SK-N-SH treated with all-trans-retinoic acid at 6 μM for 48 hours (cell line): ENCODE results near the gene KCNIP4.

ENCODE experiments used
- ATAC-seq: fragments of 200-7000 bp; cut with Tn5 transposase; 3 replicates; pipeline ENCODE4 v1.9.1; 2020; ENCODE audit warnings: mild to moderate bottlenecking, moderate library complexity
- ARNTL ChIP-seq: fragments of 450-650 bp; formaldehyde crosslinking; IDR thresholded peaks from 2 replicates; pipeline ENCODE4 v1.5.0; 2020; ENCODE audit warnings: low read depth, mild to moderate bottlenecking, moderate library complexity, borderline replicate concordance
- BACH2 ChIP-seq: fragments of 250-450 bp; sonication (Bioruptor Pico); IDR thresholded peaks from 2 replicates; pipeline ENCODE4 v1.9.0; 2021; ENCODE audit warnings: mild to moderate bottlenecking, borderline replicate concordance
- CSDC2 ChIP-seq: fragments of 250-450 bp; sonication (Bioruptor Pico); IDR thresholded peaks from 2 replicates; pipeline ENCODE4 v1.5.0; 2020; ENCODE audit warnings: mild to moderate bottlenecking, moderate library complexity
- ESRRG ChIP-seq: fragments of 250-450 bp; sonication (Bioruptor Pico); IDR thresholded peaks from 2 replicates; pipeline ENCODE4 v1.6.1; 2021; ENCODE audit warnings: mild to moderate bottlenecking
- GLIS3 ChIP-seq: fragments of 250-450 bp; sonication (Bioruptor Pico); IDR thresholded peaks from 2 replicates; pipeline ENCODE4 v1.5.0; 2020; ENCODE audit warnings: mild to moderate bottlenecking, moderate library complexity
- ISL1 ChIP-seq: fragments of 250-450 bp; sonication (Bioruptor Pico); IDR thresholded peaks from 2 replicates; pipeline ENCODE4 v2.1.2; 2022; ENCODE audit warnings: mild to moderate bottlenecking, moderate library complexity
- OSR1 ChIP-seq: fragments of 250-450 bp; sonication (Bioruptor Pico); IDR thresholded peaks from 2 replicates; pipeline ENCODE4 v1.8.0; 2022; ENCODE audit warnings: moderate library complexity, mild to moderate bottlenecking, inconsistent platforms
- PPARA ChIP-seq: fragments of 250-450 bp; sonication (Bioruptor Pico); IDR thresholded peaks from 2 replicates; pipeline ENCODE4 v1.5.0; 2020; ENCODE audit warnings: mild to moderate bottlenecking, borderline replicate concordance
- RARB ChIP-seq: fragments of 250-450 bp; sonication (Bioruptor Pico); IDR thresholded peaks from 2 replicates; pipeline ENCODE4 v1.8.0; 2021; ENCODE audit warnings: mild to moderate bottlenecking, moderate library complexity
- SNAI2 ChIP-seq: fragments of 250-450 bp; sonication (Bioruptor Pico); IDR thresholded peaks from 2 replicates; pipeline ENCODE4 v1.5.0; 2020; ENCODE audit warnings: mild to moderate bottlenecking, moderate library complexity
- TCF4 ChIP-seq: fragments of 250-450 bp; sonication (Bioruptor Pico); IDR thresholded peaks from 2 replicates; pipeline ENCODE4 v1.8.0; 2021; ENCODE audit warnings: mild to moderate bottlenecking, moderate library complexity, borderline replicate concordance
- ZC3H10 ChIP-seq: fragments of 250-450 bp; sonication (Bioruptor Pico); IDR thresholded peaks from 2 replicates; pipeline ENCODE4 v1.5.1; 2021; ENCODE audit warnings: mild to moderate bottlenecking, moderate library complexity
- ZFP30 ChIP-seq: fragments of 450-650 bp; formaldehyde crosslinking; IDR thresholded peaks from 2 replicates; pipeline ENCODE4 v1.5.0; 2022; ENCODE audit warnings: mild to moderate bottlenecking, moderate library complexity
- ZNF565 ChIP-seq: fragments of 450-650 bp; formaldehyde crosslinking; conservative IDR thresholded peaks from 2 replicates; pipeline ENCODE4 v1.5.0; 2020; ENCODE audit warnings: low read depth, mild to moderate bottlenecking, moderate library complexity
- ZNF70 ChIP-seq: fragments of 450-650 bp; formaldehyde crosslinking; IDR thresholded peaks from 2 replicates; pipeline ENCODE4 v1.5.0; 2020; ENCODE audit warnings: mild to moderate bottlenecking, moderate library complexity
- ZNF8 ChIP-seq: fragments of 450-650 bp; formaldehyde crosslinking; IDR thresholded peaks from 2 replicates; pipeline ENCODE4 v1.5.0; 2020; ENCODE audit warnings: mild to moderate bottlenecking, moderate library complexity
- TF ChIP-seq, protein P1 (sequence below): fragments of 250-450 bp; sonication (Bioruptor Pico); IDR thresholded peaks from 2 replicates; pipeline ENCODE4 v1.5.1; 2021; ENCODE audit warnings: mild to moderate bottlenecking, moderate library complexity
- TF ChIP-seq, protein P2 (sequence below): fragments of 250-450 bp; sonication (Bioruptor Pico); IDR thresholded peaks from 2 replicates; pipeline ENCODE4 v1.5.0; 2020; ENCODE audit warnings: mild to moderate bottlenecking, moderate library complexity
- TF ChIP-seq, protein P3 (sequence below): fragments of 250-450 bp; sonication (Bioruptor Pico); IDR thresholded peaks from 2 replicates; pipeline ENCODE4 v1.5.1; 2020; ENCODE audit warnings: low read depth, mild to moderate bottlenecking, moderate library complexity

Gene KCNIP4

DNA sequence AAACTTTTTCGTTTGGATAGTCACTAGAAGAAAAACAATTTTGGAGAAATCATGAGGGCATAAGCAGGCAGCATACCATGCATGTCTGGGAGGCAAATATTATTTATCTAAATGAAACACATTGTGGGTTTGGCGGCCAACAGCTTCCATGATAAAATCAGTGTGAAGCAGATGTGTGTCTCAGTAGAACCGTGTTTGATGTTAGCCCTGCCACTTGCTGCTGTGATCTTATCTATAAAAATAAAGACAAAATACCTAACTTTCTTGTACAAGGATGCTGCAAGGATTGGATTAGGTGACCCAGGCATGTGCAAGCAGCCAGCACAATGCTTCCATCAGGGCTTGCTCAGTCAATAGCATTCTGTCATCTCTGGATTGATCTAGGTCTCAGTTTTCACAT, 906.9 kb downstream of the KCNIP4 start:
- no peak for ATAC-seq
- TF ChIP-seq ZC3H10 (CRISPR knock-in tag) (no peak), GLIS3 (no peak), ZNF8 (CRISPR knock-in tag) (no peak), ZNF565 (CRISPR knock-in tag) (no peak), CSDC2 (CRISPR knock-in tag) (no peak), SNAI2 (CRISPR knock-in tag) (no peak), ZNF70 (CRISPR knock-in tag) (no peak), ZFP30 (CRISPR knock-in tag) (no peak), BACH2 (CRISPR knock-in tag) (no peak), OSR1 (CRISPR knock-in tag) (no peak), RARB (CRISPR knock-in tag) (no peak), ISL1 (no peak)

DNA sequence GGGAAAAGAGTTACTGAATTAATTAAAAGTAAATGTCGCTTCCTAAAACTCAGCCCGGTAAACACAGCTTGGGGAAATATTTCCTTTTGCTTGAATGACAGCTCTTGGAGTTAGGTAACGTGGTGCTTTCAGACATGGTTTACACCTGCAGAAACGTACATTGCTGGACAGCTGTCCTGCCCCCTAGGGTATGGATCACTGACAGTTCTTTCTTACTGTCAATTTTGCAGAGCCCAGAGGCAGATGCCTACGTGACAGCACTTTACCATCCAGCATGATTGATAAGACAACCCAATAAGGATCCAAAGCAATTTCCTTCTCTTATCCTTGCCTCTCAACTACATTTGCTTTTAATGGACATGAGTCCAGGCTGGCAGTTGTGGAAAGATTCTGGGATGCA, 913.8 kb downstream of the KCNIP4 start:
- no peak for ATAC-seq
- no peak for TF ChIP-seq ZNF565 (CRISPR knock-in tag)

DNA sequence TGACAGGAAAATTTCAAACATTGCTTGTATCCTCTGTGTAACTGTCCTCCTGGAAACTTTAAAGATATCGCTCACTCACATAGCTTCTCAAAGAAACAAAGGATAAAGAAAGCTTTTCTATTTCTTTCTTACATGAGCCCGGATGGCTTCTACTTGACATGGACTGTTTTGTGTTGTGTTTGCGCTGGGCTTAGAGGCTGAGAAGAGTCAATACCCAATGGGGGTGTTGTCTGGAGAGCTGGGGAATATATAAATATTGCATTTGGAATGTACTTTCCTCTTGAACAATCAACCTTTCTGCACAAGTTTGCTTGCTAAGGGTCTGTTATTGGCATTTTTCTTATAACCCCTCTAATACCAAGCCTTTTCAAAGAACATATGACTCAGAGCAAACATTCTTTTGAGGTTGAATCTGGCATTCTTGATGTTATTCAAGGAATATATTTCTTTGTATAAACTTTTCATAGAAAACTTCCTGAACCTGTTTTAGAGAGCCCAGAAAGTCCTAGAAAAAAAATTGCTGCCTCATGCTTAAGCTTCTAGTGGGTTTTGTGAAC, 916.4 kb downstream of the KCNIP4 start:
- TF ChIP-seq PPARA (CRISPR knock-in tag) (no peak), ZNF70 (CRISPR knock-in tag) (no peak), ISL1 (no peak), ARNTL (CRISPR knock-in tag) (no peak), BACH2 (CRISPR knock-in tag) (no peak), GLIS3 (no peak), ZC3H10 (CRISPR knock-in tag) (no peak), SNAI2 (CRISPR knock-in tag) (no peak), TCF4 (CRISPR knock-in tag) (no peak), ZNF8 (CRISPR knock-in tag) (no peak)
- TF ChIP-seq, protein P1, sequence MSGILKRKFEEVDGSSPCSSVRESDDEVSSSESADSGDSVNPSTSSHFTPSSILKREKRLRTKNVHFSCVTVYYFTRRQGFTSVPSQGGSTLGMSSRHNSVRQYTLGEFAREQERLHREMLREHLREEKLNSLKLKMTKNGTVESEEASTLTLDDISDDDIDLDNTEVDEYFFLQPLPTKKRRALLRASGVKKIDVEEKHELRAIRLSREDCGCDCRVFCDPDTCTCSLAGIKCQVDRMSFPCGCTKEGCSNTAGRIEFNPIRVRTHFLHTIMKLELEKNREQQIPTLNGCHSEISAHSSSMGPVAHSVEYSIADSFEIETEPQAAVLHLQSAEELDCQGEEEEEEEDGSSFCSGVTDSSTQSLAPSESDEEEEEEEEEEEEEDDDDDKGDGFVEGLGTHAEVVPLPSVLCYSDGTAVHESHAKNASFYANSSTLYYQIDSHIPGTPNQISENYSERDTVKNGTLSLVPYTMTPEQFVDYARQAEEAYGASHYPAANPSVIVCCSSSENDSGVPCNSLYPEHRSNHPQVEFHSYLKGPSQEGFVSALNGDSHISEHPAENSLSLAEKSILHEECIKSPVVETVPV (CRISPR knock-in tag), result no peak
- ATAC-seq, result no peak

DNA sequence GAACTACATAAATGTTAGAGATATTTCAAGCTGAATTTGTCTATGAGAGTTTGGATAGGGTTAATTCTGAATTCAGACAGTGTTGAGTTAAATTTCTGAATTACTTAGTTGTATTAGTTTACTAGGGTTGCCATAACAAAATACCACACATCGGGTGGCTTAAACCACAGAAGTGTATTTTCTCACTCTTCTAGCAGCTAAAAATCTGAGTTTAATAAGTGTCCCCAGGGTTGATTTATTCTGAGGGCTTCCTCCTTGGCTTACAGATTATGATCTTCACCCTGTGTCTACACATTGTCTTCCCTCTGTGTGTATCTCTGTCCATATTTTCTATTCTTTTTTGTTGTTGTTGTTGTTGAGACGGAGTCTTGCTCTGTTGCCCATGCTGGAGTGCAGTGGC, 929.8 kb downstream of the KCNIP4 start:
- ATAC-seq, result no peak
- TF ChIP-seq SNAI2 (CRISPR knock-in tag), result no peak
- TF ChIP-seq, protein P2, sequence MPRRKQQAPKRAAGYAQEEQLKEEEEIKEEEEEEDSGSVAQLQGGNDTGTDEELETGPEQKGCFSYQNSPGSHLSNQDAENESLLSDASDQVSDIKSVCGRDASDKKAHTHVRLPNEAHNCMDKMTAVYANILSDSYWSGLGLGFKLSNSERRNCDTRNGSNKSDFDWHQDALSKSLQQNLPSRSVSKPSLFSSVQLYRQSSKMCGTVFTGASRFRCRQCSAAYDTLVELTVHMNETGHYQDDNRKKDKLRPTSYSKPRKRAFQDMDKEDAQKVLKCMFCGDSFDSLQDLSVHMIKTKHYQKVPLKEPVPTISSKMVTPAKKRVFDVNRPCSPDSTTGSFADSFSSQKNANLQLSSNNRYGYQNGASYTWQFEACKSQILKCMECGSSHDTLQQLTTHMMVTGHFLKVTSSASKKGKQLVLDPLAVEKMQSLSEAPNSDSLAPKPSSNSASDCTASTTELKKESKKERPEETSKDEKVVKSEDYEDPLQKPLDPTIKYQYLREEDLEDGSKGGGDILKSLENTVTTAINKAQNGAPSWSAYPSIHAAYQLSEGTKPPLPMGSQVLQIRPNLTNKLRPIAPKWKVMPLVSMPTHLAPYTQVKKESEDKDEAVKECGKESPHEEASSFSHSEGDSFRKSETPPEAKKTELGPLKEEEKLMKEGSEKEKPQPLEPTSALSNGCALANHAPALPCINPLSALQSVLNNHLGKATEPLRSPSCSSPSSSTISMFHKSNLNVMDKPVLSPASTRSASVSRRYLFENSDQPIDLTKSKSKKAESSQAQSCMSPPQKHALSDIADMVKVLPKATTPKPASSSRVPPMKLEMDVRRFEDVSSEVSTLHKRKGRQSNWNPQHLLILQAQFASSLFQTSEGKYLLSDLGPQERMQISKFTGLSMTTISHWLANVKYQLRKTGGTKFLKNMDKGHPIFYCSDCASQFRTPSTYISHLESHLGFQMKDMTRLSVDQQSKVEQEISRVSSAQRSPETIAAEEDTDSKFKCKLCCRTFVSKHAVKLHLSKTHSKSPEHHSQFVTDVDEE (CRISPR knock-in tag), result no peak
- TF ChIP-seq BACH2 (CRISPR knock-in tag), result no peak
- TF ChIP-seq ISL1, result no peak
- no peak for TF ChIP-seq ZNF70 (CRISPR knock-in tag)
- TF ChIP-seq ESRRG (CRISPR knock-in tag), result no peak
- TF ChIP-seq ZNF8 (CRISPR knock-in tag), result no peak
- no peak for TF ChIP-seq ZFP30 (CRISPR knock-in tag)
- no peak for TF ChIP-seq PPARA (CRISPR knock-in tag)
- no peak for TF ChIP-seq CSDC2 (CRISPR knock-in tag)
- no peak for TF ChIP-seq RARB (CRISPR knock-in tag)
- no peak for TF ChIP-seq OSR1 (CRISPR knock-in tag)
- TF ChIP-seq TCF4 (CRISPR knock-in tag), result no peak
- TF ChIP-seq, protein P1 (CRISPR knock-in tag), result no peak
- TF ChIP-seq, protein P3, sequence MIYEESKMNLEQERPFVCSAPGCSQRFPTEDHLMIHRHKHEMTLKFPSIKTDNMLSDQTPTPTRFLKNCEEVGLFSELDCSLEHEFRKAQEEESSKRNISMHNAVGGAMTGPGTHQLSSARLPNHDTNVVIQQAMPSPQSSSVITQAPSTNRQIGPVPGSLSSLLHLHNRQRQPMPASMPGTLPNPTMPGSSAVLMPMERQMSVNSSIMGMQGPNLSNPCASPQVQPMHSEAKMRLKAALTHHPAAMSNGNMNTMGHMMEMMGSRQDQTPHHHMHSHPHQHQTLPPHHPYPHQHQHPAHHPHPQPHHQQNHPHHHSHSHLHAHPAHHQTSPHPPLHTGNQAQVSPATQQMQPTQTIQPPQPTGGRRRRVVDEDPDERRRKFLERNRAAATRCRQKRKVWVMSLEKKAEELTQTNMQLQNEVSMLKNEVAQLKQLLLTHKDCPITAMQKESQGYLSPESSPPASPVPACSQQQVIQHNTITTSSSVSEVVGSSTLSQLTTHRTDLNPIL, result no peak
